Measurements from ENCODE around the gene ASTN2.

The ASTN2 gene

GRCh38 chr9:117303643-117304230 lies 111.1 kb downstream of the ASTN2 start:
- DNase-seq (ENCODE audit: low read depth): no peak

- DNase-seq (ENCODE audit: low read depth): no peak
Measured at GRCh38 chr9:117302487-117302886, 112.4 kb downstream of the ASTN2 start.

GRCh38 chr9:117300371-117301110 lies 114.3 kb downstream of the ASTN2 start:
- no peak for DNase-seq (ENCODE audit: low read depth)

DNA sequence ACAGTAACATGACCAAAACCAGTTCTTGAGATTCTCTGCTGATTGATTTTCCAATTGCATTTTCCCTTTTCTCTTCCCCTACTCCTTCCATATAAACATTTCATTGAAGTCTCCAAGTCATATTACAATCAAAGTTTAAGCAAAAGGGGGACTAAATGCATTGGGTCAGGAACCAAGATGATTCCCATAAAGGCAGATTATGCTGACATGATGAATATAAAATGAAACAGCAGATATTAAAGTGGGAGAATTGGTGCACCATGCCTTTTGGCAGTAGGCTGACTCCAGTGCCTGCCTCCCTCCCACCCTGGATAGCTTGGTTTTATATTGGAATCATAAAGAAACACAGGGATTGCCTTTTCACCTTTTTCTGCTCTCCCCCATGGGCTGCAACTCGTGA lies 118.4 kb downstream of the ASTN2 start:
- DNase-seq (ENCODE audit: low read depth): no peak

DNA sequence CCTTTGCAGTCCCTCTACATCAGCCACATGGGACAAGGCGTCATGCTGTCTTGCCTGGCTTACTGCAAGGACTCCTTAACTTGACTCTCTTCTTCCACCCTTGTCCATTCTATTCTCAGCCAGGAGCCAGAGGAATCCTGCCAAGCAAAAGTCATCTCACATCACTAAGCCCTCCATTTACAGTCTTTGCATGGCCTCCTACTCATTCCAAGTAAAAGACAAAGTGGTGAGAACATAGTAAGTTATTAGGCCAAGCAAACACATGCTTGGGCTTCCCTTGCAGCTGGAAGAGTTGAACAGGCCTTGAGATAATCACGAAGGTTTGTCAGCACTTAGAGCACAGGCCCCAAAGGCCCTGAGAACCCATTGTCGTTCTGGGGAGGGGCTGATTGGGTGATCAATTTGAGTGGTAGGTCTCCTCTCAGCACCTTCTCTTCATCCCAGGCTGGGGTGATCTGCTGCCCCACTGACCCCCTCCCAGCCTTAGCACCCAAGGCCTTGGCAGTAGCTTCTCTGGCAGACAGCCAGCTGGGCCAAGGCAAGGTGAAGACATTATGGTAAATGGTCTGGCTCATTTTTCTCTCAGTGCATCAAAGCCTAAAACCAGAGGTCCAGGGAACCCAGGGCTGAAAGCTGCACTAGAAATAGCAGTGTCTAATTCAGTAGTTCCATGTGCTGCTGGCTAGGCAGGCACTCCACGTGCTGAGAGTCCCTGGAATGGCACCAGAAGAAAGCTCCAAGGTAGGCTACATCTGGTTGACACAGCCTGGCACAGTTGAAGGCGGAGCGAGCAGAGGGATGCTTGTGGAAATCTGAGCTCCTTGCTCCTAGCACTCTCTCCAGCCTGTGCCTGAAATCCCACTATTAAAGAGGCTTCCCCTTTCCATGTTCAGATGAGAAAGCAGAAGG lies 121.4 kb downstream of the ASTN2 start:
- no peak for DNase-seq (ENCODE audit: low read depth)

DNA sequence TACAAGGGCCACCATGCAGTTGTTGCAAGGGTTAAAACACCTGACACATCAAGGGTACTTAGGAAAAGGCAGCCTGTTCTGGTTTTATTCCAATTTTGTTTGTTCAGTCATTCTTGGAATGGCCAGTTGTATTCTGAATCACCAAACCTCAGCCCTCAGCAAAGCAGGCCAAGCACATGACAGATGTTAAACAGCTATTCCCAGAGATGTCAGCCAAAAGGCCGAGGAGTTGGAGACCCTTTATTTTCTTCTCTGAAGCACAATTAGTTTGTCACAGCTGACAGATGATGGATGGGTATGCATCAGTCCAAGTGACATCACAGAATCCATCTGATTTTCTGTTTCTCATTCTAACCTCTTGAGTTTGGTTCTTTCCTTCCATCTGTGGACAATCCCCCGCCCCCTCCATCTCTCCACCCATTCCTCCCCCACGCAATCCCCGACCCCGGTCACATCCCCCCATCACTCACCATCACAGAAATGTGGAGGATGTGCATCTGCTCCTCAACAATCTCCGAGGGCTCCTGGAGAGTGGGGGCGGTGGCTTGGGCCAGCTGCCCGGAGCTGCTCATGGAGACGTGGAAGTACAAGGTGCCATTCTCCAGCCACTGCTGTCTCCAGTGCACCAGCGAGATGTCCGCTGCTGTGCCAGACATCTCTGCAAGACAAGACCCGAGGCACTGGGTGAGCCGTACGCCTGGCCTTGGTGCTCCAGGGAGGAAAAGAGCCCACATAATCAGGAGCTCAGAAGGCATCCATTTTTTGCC lies 123.8 kb downstream of the ASTN2 start:
- no peak for DNase-seq (ENCODE audit: low read depth)

GRCh38 chr9:117290306-117290840 lies 124.5 kb downstream of the ASTN2 start:
- DNase-seq (ENCODE audit: low read depth): no peak

- DNase-seq (ENCODE audit: low read depth): no peak
Measured at GRCh38 chr9:117286245-117286644, 128.6 kb downstream of the ASTN2 start.

GRCh38 chr9:117284414-117284813 lies 130.4 kb downstream of the ASTN2 start:
- DNase-seq (ENCODE audit: low read depth): no peak

- no peak for DNase-seq (ENCODE audit: low read depth)
Measured at GRCh38 chr9:117282541-117282940, 132.3 kb downstream of the ASTN2 start.

GRCh38 chr9:117278471-117279035 lies 136.3 kb downstream of the ASTN2 start:
- DNase-seq (ENCODE audit: low read depth): no peak

DNA sequence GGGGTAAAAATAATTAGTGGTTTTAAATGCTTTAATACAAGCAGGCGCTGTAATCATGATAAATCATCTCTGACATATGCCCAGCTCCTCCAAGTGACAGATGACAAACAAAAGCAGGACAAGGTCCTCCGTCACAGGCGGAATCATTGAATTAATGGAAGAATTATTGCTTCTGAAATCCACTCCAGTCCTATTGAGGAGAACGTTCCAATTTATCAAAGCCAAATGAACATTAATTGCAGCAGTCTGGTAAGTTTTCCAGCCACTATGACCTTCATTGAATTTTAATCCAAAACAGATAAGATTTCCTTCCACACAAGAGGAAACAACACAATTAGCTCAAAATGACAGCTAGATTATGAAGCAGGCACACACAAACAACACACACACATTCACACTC lies 136.8 kb downstream of the ASTN2 start:
- no peak for DNase-seq (ENCODE audit: low read depth)

- DNase-seq (ENCODE audit: low read depth): no peak
Measured at GRCh38 chr9:117276444-117276843, 138.4 kb downstream of the ASTN2 start.

GRCh38 chr9:117273612-117274011 lies 141.2 kb downstream of the ASTN2 start:
- no peak for DNase-seq (ENCODE audit: low read depth)

DNA sequence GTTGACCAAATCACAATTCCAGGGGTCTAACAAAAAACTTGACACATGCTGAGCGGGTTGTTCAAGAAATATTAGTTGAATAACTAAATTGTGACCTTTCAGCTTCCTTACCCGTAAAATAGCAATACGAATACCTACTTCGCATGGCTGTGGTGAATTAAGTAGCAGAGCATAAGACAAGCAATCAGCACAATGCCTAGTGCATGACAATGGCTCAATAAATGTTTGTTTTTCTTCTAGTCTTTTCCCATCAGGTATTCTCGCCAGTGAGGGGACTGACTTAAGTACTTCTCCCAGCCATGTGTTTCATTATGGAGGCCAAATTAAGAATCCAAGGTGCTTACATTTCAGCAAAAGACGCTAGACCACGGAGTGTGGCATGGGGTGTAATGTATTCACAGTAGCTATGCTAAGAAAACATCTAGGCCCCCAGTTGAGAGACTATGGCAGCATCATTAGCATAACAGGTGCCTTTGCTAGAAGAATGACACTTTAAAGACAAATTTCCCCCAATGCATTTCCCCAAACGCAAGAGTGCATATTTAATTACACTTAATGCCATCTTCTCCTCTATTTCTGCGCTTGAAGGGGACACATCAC lies 145.9 kb downstream of the ASTN2 start:
- DNase-seq (ENCODE audit: low read depth): no peak

GRCh38 chr9:117266855-117267497 lies 147.9 kb downstream of the ASTN2 start:
- DNase-seq (ENCODE audit: low read depth): no peak

DNA sequence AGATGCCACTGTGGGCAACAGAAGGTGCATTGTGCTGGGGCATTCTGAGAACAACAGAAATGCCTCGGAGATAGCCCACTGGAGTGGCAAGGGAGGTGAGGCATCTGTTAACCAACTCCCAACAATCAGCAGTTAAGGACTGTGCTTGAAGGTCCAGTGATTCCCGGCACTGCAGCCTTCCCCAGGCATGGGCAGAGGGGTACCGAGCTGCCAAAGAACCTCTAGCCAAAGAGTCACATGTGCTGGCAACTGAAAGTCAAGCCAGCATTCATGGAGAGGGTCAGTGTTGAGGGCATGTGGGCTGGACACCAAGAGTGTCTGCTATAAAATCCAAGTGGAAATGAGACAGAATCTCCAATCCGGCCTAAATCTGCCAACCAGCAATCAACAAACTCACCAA lies 149.6 kb downstream of the ASTN2 start:
- no peak for DNase-seq (ENCODE audit: low read depth)

DNA sequence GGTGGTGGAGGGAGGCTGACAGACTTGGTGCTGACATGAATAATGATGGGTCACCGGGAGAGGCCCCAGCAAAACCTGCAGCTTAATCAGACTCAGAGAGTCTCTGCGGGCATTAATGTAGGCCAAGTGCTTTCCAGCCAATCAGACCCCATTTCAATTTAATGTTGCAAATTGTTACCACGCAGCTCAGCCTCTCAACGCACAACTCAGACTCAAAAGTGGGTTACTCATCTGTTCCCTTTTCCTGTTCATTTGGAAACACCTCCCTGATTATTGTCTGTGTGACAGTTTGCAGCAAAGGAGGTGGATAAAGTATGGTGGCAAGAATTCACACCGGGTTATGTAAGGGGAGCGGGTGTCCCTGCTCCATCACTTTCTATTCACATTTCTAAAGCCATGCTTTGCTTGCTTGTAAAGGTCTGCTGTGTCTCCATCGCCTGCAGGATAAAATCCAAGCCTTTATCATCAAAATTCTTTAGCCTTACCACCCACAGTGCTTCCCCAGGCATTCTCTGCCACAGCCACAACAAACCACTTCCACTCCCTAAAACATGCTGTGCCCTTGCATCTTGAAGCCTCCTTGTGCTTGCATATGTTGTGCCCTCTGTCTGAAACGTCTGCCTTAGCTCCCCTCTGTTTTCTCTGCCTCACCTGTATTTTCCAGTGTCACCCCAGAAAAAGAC lies 156.5 kb downstream of the ASTN2 start:
- no peak for DNase-seq (ENCODE audit: low read depth)

DNA sequence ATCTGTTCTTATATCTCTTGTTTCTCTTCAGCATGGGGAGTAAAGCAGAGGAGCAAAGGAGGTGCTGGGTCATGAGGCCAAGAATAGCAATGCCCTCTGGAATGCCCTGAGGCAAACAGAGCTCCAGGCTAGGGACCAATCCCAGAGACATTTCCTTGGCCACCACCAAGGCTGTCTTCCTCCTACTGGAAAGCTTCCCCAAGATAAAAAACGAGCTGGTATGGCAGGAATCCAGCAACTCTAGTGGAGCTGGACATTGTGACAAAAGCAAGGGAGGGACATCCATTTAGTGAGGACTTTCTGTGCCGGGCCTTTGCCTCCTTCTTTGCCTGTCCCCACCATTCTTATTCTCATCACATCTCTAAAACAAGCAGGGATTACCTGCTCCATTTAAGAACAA lies 161.6 kb downstream of the ASTN2 start:
- no peak for DNase-seq (ENCODE audit: low read depth)

- no peak for DNase-seq (ENCODE audit: low read depth)
Measured at GRCh38 chr9:117250610-117251215, 164.1 kb downstream of the ASTN2 start.

All from stimulated activated CD4-positive, alpha-beta T cell treated with anti-CD3 and anti-CD28 coated beads, Interleukin-2, amount 100 ng/mL, for 4 hours (primary cell).